Sigmoid colon (tissue), 3 donors: ENCODE measurements around the gene INSL6.

Experiments
- POLR2A ChIP-seq, 2 donors: fragments of 450-650 bp; IDR thresholded peaks; one replicate each; pipeline ENCODE4 v1.6.1; 2016; ENCODE audit warnings: antibody characterized with exemption in 2 of 2, mild to moderate bottlenecking in 2 of 2, moderate library complexity in 2 of 2
- TF ChIP-seq, protein P1 (sequence below), 4 experiments: fragments of 450-650 bp in 3 of 4; fragments of 200-600 bp in 1 of 4; IDR thresholded peaks; one replicate each; pipeline ENCODE4 v1.5.1; 2016 to 2019; ENCODE audit warnings: antibody characterized with exemption in 4 of 4, mild to moderate bottlenecking in 3 of 4, moderate library complexity in 2 of 4

DNA sequence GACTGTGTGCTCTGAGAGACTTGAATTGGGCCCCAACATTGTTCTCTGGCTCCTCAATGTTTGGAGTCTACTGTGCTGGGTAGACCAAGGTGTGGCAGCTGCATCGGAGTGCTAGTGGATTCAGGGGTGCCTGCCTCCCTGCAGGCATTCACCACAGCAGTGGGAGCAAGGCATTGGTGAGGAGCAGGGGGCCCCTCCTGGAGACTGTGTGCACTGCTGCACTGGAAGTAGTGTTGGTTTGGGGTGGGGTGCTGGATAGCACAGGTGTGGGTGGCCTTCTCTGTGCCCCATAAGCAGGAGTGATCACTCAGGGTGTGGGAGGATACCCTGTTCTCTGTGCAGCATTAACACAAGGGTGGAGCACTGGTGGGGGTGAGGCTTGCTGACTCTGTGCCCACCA lies 39.2 kb downstream of the INSL6 start:
- no peak for TF ChIP-seq POLR2A (IDR thresholded peaks at IDR 0.05)
- TF ChIP-seq, protein P1, sequence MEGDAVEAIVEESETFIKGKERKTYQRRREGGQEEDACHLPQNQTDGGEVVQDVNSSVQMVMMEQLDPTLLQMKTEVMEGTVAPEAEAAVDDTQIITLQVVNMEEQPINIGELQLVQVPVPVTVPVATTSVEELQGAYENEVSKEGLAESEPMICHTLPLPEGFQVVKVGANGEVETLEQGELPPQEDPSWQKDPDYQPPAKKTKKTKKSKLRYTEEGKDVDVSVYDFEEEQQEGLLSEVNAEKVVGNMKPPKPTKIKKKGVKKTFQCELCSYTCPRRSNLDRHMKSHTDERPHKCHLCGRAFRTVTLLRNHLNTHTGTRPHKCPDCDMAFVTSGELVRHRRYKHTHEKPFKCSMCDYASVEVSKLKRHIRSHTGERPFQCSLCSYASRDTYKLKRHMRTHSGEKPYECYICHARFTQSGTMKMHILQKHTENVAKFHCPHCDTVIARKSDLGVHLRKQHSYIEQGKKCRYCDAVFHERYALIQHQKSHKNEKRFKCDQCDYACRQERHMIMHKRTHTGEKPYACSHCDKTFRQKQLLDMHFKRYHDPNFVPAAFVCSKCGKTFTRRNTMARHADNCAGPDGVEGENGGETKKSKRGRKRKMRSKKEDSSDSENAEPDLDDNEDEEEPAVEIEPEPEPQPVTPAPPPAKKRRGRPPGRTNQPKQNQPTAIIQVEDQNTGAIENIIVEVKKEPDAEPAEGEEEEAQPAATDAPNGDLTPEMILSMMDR (IDR thresholded peaks at IDR 0.05): no peak
